Karpas-422 (cell line): Measurements from ENCODE around the gene ZNF107. TPM values are rescaled to one million over a fixed set of nuclear protein-coding genes. Genes with fewer than 3 reads are reported as not detected.
A peak's percentile ranks its signal among the peaks of the same experiment; 100 is the strongest.
"Not testable (repeated sequence)": the region's sequence is repeated elsewhere in the genome, so short reads cannot be mapped to it uniquely, and the experiment has no call there.

Experiments used
- DNase-seq: peaks from one replicate; pipeline ENCODE4 v3.0.0-alpha.2; 2015
- H2AFZ ChIP-seq: fragments of 200-600 bp; sonication (generic); 2 replicates; pipeline ENCODE4 v1.6.1; 2014; ENCODE audit warnings: antibody characterized with exemption, low read length, mixed read lengths
- H3K27ac ChIP-seq: fragments of 200-600 bp; sonication (generic); 2 replicates; pipeline ENCODE4 v1.5.1; 2014; ENCODE audit warnings: mild to moderate bottlenecking, low read length, moderate library complexity
- H3K27me3 ChIP-seq: fragments of 200-600 bp; sonication (generic); 2 replicates; pipeline ENCODE4 v1.6.1; 2014; ENCODE audit warnings: low read length, mixed read lengths
- H3K36me3 ChIP-seq: fragments of 200-600 bp; sonication (generic); 2 replicates; pipeline ENCODE4 v1.6.1; 2014; ENCODE audit warnings: low read length, mixed read lengths; ENCODE audit not compliant: insufficient read depth
- H3K4me1 ChIP-seq: fragments of 200-600 bp; sonication (generic); 2 replicates; pipeline ENCODE4 v1.6.1; 2014; ENCODE audit warnings: mild to moderate bottlenecking, low read length, mixed read lengths
- H3K4me2 ChIP-seq: fragments of 200-600 bp; sonication (generic); 2 replicates; pipeline ENCODE4 v1.6.1; 2014; ENCODE audit warnings: low read length, low read depth, mild to moderate bottlenecking; ENCODE audit not compliant: poor library complexity, severe bottlenecking
- H3K4me3 ChIP-seq: fragments of 200-600 bp; sonication (generic); 2 replicates; pipeline ENCODE4 v1.5.1; 2014; ENCODE audit warnings: mild to moderate bottlenecking, antibody characterized with exemption, low read length, mixed read lengths
- H3K79me2 ChIP-seq: fragments of 200-600 bp; sonication (generic); 2 replicates; pipeline ENCODE4 v1.6.1; 2014; ENCODE audit warnings: mild to moderate bottlenecking, low read length, mixed read lengths
- H3K9ac ChIP-seq: fragments of 200-600 bp; sonication (generic); 2 replicates; pipeline ENCODE4 v1.6.0; 2014; ENCODE audit warnings: low read length
- H3K9me2 ChIP-seq: fragments of 200-600 bp; sonication (generic), shearing (Covaris generic); replicated peaks from 2 replicates; pipeline ENCODE4 v1.6.0; 2014; ENCODE audit warnings: mild to moderate bottlenecking, low read length, moderate library complexity; ENCODE audit not compliant: insufficient read depth
- H3K9me3 ChIP-seq: fragments of 300-700, 200-600 bp; sonication (generic); 2 replicates; pipeline ENCODE4 v1.6.1; 2014; ENCODE audit warnings: low read length, mixed read lengths
- H4K20me1 ChIP-seq: fragments of 200-600 bp; sonication (generic); 2 replicates; pipeline ENCODE4 v1.6.1; 2014; ENCODE audit warnings: mild to moderate bottlenecking, antibody characterized with exemption, low read length, low read depth; ENCODE audit not compliant: insufficient read depth
- total RNA-seq: library from RNA; depleted of rRNA; stranded (reverse); fragments of >200 nt; shearing (Covaris generic); gene quantifications from 2 replicates; pipeline ENCODE4 v1.2.3, GENCODE V29; 2014; ENCODE audit warnings: low replicate concordance

Gene ZNF107
- total RNA-seq, 1 experiment from 2014 or later, result 36.7 TPM

- no peaks in the 10 kb centered on the region for H3K79me2 ChIP-seq
- no peak overlapping the region for H3K9ac ChIP-seq
- no peak overlapping the region for H2AFZ ChIP-seq
- no peak overlapping the region for H3K27ac ChIP-seq
- H3K9me3 ChIP-seq, result no peaks in the 10 kb centered on the region
- no peaks in the 10 kb centered on the region for H3K4me1 ChIP-seq
- H3K36me3 ChIP-seq, result no peaks in the 10 kb centered on the region
- no peak overlapping the region for H3K4me3 ChIP-seq
- no peaks in the 10 kb centered on the region for H4K20me1 ChIP-seq
- H3K4me2 ChIP-seq, result no peak overlapping the region
- no peaks in the 10 kb centered on the region for H3K27me3 ChIP-seq
- DNase-seq, result peak; percentile 31
- no peaks in the 10 kb centered on the region for H3K9me2 ChIP-seq
These were observed 12.1 kb upstream of the ZNF107 start for GRCh38 chr7:64653721-64654401.

DNA sequence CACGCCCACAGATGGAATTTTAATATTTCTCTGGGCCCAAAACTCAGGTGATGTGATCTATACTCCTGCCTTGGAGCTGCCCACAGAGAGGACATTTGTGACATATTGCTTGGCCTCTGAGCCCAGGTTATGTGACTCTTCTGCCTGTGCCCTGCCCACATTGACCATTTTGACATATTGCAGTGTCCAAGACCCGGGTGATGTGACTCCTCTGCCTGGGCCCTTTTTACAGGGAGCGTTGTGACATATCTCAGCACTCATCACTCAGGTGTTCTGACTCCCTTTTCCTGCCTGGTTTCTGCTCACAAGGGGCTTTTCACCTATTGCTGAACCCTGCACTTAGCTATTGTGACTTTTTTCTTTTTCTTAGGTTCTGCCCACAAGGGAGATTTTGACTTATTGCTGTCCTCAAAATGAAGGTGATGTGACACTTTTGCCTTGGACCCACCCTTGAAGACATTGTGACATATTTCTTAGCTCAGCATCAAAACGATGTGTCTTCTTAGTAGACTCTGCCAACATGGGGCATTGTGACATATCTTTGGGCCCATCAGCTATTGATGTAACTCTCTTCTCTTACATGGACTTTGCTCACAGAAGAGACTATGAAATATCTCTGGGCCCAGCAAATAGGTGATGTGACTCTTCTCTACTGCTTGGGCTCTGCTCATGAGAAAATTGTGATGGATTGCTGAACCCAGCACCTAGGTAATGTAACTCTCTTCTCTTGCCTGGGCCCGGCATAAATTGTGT, 11.0 kb upstream of the ZNF107 start:
- H3K79me2 ChIP-seq, result no peaks in the 10 kb centered on the region
- no peak overlapping the region for H3K9ac ChIP-seq
- no peaks in the 10 kb centered on the region for H3K4me1 ChIP-seq
- H3K9me3 ChIP-seq, result no peaks in the 10 kb centered on the region
- H4K20me1 ChIP-seq, result no peaks in the 10 kb centered on the region
- H3K4me3 ChIP-seq, result no peak overlapping the region
- H3K27ac ChIP-seq, result no peak overlapping the region
- DNase-seq, result peak; percentile 12
- no peak overlapping the region for H3K4me2 ChIP-seq
- H3K9me2 ChIP-seq, result no peaks in the 10 kb centered on the region
- no peaks in the 10 kb centered on the region for H3K36me3 ChIP-seq
- H3K27me3 ChIP-seq, result no peaks in the 10 kb centered on the region
- no peak overlapping the region for H2AFZ ChIP-seq

- H3K4me1 ChIP-seq, result no peaks in the 10 kb centered on the region
- DNase-seq, result peak; percentile 4
- H3K79me2 ChIP-seq, result no peaks in the 10 kb centered on the region
- H3K4me2 ChIP-seq, result no peak overlapping the region
- H3K36me3 ChIP-seq, result no peaks in the 10 kb centered on the region
- no peaks in the 10 kb centered on the region for H4K20me1 ChIP-seq
- no peak overlapping the region for H2AFZ ChIP-seq
- no peaks in the 10 kb centered on the region for H3K27me3 ChIP-seq
- H3K9me2 ChIP-seq, result no peaks in the 10 kb centered on the region
- no peaks in the 10 kb centered on the region for H3K9me3 ChIP-seq
- H3K4me3 ChIP-seq, result no peak overlapping the region
- H3K9ac ChIP-seq, result no peak overlapping the region
- no peak overlapping the region for H3K27ac ChIP-seq
These were observed 10.1 kb upstream of the ZNF107 start for GRCh38 chr7:64655811-64656210.

DNA sequence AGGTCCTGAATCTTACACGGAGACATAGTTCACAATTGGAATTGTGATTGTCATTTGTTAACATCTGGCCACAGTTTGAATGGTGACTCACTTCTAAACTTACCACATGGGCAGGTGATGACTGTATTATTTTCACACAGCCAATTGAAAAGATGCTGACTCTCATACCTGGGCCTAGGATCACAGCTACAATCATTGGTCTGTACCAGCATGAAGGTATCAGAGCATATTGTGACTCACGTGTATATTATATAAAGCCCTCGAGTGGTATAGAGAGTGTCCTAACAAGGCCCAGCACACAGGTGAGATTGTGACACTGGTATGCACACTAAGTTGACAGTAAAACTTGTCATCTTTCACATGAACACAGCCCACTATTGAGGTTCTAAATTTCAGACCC, 9.4 kb upstream of the ZNF107 start:
- Histone ChIP-seq H3K4me2 (no peak overlapping the region), H3K9me2 (no peaks in the 10 kb centered on the region), H3K9me3 (no peaks in the 10 kb centered on the region), H3K27me3 (no peaks in the 10 kb centered on the region), H3K4me3 (no peak overlapping the region), H3K9ac (no peak overlapping the region), H3K36me3 (no peaks in the 10 kb centered on the region), H3K4me1 (no peaks in the 10 kb centered on the region), H4K20me1 (no peaks in the 10 kb centered on the region), H3K79me2 (no peaks in the 10 kb centered on the region), H3K27ac (no peak overlapping the region), H2AFZ (no peak overlapping the region)
- DNase-seq, result peak; percentile 23

DNA sequence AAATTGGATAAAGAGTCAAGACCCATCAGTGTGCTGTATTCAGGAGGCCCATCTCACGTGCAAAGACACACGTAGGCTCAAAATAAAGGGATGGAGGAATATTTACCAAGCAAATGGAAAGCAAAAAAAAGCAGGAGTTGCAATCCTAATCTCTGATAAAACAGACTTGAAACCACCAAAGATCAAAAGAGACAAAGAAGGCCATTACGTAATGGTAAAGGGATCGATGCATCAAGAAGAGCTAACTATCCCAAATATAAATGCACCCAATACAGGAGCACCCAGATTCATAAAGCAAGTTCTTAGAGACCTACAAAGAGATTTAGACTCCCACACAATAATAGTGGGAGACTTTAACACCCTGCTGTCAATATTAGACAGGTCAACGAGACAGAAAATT, 3.8 kb upstream of the ZNF107 start:
- H3K79me2 ChIP-seq, result peaks cover 17% of the 10 kb centered on the region
- H3K4me2 ChIP-seq, DNase-seq, H3K27ac ChIP-seq, H4K20me1 ChIP-seq, H3K9ac ChIP-seq, H3K36me3 ChIP-seq, H3K9me3 ChIP-seq, H3K9me2 ChIP-seq, H2AFZ ChIP-seq, H3K4me3 ChIP-seq, H3K27me3 ChIP-seq: not testable (repeated sequence)
- H3K4me1 ChIP-seq, result peaks cover 12% of the 10 kb centered on the region

GRCh38 chr7:64666663-64667050, 724 bp downstream of the ZNF107 start:
- Histone ChIP-seq H3K9me2 (no peaks in the 10 kb centered on the region), H3K4me3 (peak overlapping the region; percentile 92), H3K79me2 (peaks cover 62% of the 10 kb centered on the region), H3K4me2 (peak overlapping the region; percentile 85), H3K4me1 (peaks cover 20% of the 10 kb centered on the region), H3K9ac (peak overlapping the region; percentile 93), H3K27ac (peak overlapping the region; percentile 63), H2AFZ (no peak overlapping the region), H3K9me3 (peaks cover 4% of the 10 kb centered on the region; the same call in 1 of the 2 replicates), H3K36me3 (peaks cover 40% of the 10 kb centered on the region), H3K27me3 (no peaks in the 10 kb centered on the region), H4K20me1 (no peaks in the 10 kb centered on the region)
- DNase-seq, result no peak

- no peak for DNase-seq
- H3K4me1 ChIP-seq, result peaks cover 20% of the 10 kb centered on the region
- H4K20me1 ChIP-seq, result no peaks in the 10 kb centered on the region
- H3K27ac ChIP-seq, result no peak overlapping the region; the same call in 1 of the 2 replicates
- peaks cover 4% of the 10 kb centered on the region for H3K9me3 ChIP-seq
- H3K9ac ChIP-seq, result peak overlapping the region; percentile 93
- no peak overlapping the region for H2AFZ ChIP-seq
- no peaks in the 10 kb centered on the region for H3K27me3 ChIP-seq
- peaks cover 43% of the 10 kb centered on the region for H3K36me3 ChIP-seq
- H3K4me3 ChIP-seq, result peak overlapping the region; percentile 92
- H3K9me2 ChIP-seq, result no peaks in the 10 kb centered on the region
- peak overlapping the region; percentile 85 for H3K4me2 ChIP-seq
- H3K79me2 ChIP-seq, result peaks cover 68% of the 10 kb centered on the region
These were observed 1.4 kb downstream of the ZNF107 start for GRCh38 chr7:64667311-64667710.

- Histone ChIP-seq H3K4me1 (peaks cover 4% of the 10 kb centered on the region), H2AFZ (no peak overlapping the region), H3K4me3 (no peak overlapping the region), H3K79me2 (peaks cover 99% of the 10 kb centered on the region), H3K27me3 (no peaks in the 10 kb centered on the region), H3K4me2 (no peak overlapping the region), H3K27ac (no peak overlapping the region), H3K9me3 (peaks cover 17% of the 10 kb centered on the region), H3K9ac (no peak overlapping the region), H3K36me3 (peaks cover 66% of the 10 kb centered on the region), H3K9me2 (no peaks in the 10 kb centered on the region), H4K20me1 (no peaks in the 10 kb centered on the region)
- no peak for DNase-seq
These were observed 6.5 kb downstream of the ZNF107 start for GRCh38 chr7:64672414-64672813.
